Measurements from ENCODE around the gene HLCS. TPM values are rescaled to one million over a fixed set of nuclear protein-coding genes. Genes with fewer than 3 reads are reported as not detected.

HLCS gene
- total and polyA plus RNA-seq, 10 of the 15 experiments (the other 5 are each of a cell fraction or from before 2014, with no cell fraction given): 1.5 to 12.7 (median 9.6) TPM

GRCh38 chr21:36825658-36826057 is 140.8 kb downstream of the HLCS start (continued):
- TF ChIP-seq, protein P1, sequence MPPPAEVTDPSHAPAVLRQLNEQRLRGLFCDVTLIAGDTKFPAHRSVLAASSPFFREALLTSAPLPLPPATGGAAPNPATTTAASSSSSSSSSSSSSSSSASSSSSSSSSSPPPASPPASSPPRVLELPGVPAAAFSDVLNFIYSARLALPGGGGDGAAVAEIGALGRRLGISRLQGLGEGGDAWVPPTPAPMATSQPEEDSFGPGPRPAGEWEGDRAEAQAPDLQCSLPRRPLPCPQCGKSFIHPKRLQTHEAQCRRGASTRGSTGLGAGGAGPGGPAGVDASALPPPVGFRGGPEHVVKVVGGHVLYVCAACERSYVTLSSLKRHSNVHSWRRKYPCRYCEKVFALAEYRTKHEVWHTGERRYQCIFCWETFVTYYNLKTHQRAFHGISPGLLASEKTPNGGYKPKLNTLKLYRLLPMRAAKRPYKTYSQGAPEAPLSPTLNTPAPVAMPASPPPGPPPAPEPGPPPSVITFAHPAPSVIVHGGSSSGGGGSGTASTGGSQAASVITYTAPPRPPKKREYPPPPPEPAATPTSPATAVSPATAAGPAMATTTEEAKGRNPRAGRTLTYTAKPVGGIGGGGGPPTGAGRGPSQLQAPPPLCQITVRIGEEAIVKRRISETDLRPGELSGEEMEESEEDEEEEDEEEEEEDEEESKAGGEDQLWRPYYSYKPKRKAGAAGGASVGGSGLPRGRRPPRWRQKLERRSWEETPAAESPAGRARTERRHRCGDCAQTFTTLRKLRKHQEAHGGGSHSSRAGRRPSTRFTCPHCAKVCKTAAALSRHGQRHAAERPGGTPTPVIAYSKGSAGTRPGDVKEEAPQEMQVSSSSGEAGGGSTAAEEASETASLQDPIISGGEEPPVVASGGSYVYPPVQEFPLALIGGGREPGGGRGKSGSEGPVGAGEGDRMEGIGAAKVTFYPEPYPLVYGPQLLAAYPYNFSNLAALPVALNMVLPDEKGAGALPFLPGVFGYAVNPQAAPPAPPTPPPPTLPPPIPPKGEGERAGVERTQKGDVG (CRISPR knock-in tag; IDR thresholded peaks at IDR 0.05): no peak
- TF ChIP-seq NRF1 (conservative IDR thresholded peaks at IDR 0.05; ENCODE audit: low read depth, low read length): no peak

DNA sequence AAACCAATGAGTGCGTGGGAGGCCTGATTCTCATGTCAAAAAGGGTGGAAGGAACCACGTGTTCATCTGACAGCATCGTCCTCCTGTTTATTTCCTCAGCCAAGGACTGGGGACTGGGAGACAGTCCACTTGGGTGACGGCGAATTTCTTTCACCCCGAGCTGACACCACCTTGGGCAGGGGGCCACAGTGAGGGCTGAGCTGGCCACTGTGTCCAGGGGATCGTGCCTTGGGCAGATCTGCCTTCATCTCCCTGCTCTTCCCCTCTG is 145.5 kb downstream of the HLCS start:
- H3K4me2 ChIP-seq (ENCODE audit: control insufficient read depth, insufficient read depth): no peak overlapping the region
- DNase-seq (ENCODE audit: low read depth, low spot score) (no peak), FAIRE-seq (no peak), ATAC-seq (no peak)
- H3K9me3 ChIP-seq (replicated peaks; ENCODE audit: control insufficient read depth, insufficient read depth, low read length): no peaks in the 10 kb centered on the region
- H3K27ac ChIP-seq (ENCODE audit: control insufficient read depth, insufficient read depth): no peak overlapping the region
- ChIA-PET SMC1A (ENCODE audit: uncharacterized antibody, unreplicated experiment) (no interaction called here), POLR2A (no interaction called here), CTCF (no interaction called here), RAD21 (ENCODE audit: unreplicated experiment) (no interaction called here)
- no peak overlapping the region for H3K4me3 ChIP-seq
- no peaks in the 10 kb centered on the region for H4K20me1 ChIP-seq (ENCODE audit: control insufficient read depth, insufficient read depth)
- H3K27me3 ChIP-seq (replicated peaks in 1 of 2; ENCODE audit: control insufficient read depth in 2 of 2, insufficient read depth in 2 of 2, low read length in 1 of 2): no peaks in the 10 kb centered on the region
- H2AFZ ChIP-seq (ENCODE audit: control insufficient read depth, low read depth, low read length): no peak overlapping the region
- H3K9ac ChIP-seq (ENCODE audit: control insufficient read depth, insufficient read depth, low read length): no peak overlapping the region
- in situ Hi-C loops (cut with MboI): no loop called here
- 44% methylated on average over 7 of the region's 7 CpGs for WGBS (ENCODE audit: insufficient coverage, insufficient replicate concordance, low lambda C conversion rate, missing lambda C conversion rate)
- H3K36me3 ChIP-seq (ENCODE audit: control insufficient read depth in 2 of 2, insufficient read depth in 2 of 2, low read length in 1 of 2): no peaks in the 10 kb centered on the region; a peak in 1 of 4 replicates
- intact Hi-C loops (cut with micrococcal nuclease; ENCODE audit: unreplicated experiment): no loop called here
- H3K4me1 ChIP-seq (ENCODE audit: control insufficient read depth, insufficient read depth, low read length): no peaks in the 10 kb centered on the region
- H3K79me2 ChIP-seq (ENCODE audit: control insufficient read depth, insufficient read depth, low read length): no peaks in the 10 kb centered on the region
- no peak for TF ChIP-seq EGR1 (IDR thresholded peaks at IDR 0.05; ENCODE audit: borderline replicate concordance in 1 of 2, low read depth in 2 of 2, low read length in 2 of 2)
- TF ChIP-seq LARP7 (IDR thresholded peaks at IDR 0.05): no peak
- TF ChIP-seq POLR2AphosphoS5 (IDR thresholded peaks at IDR 0.05; ENCODE audit: low read length): no peak
- BruUV-seq (replicated peaks): no TSS peak

Measured in GM12878 (cell line).